Neural cell (in vitro differentiated cells): Measurements from ENCODE around the gene ITGB5. TPM values are rescaled to one million over a fixed set of nuclear protein-coding genes. Genes with fewer than 3 reads are reported as not detected.

ENCODE experiments used
- H2AFZ ChIP-seq: fragments of 200-600, 300-800 bp; sonication (generic), shearing (Covaris generic); 2 replicates; pipeline ENCODE4 v1.6.0; 2014; ENCODE audit warnings: low read depth, mild to moderate bottlenecking, antibody characterized with exemption, low read length, moderate library complexity
- H3F3A ChIP-seq: fragments of 200-600 bp; shearing (Covaris generic); 2 replicates; pipeline ENCODE4 v1.6.1; 2016; ENCODE audit warnings: mild to moderate bottlenecking, moderate library complexity, mixed read lengths, antibody characterized with exemption, low read length; ENCODE audit not compliant: insufficient read depth, poor library complexity, severe bottlenecking
- H3K27ac ChIP-seq: fragments of 200-600, 300-800 bp; sonication (generic), shearing (Covaris generic); 2 replicates; pipeline ENCODE4 v1.5.1; 2014; ENCODE audit warnings: mild to moderate bottlenecking, low read length, moderate library complexity
- H3K27me3 ChIP-seq: fragments of 300-800, 200-600 bp; sonication (generic), shearing (Covaris generic); 2 replicates; pipeline ENCODE4 v1.6.0; 2014; ENCODE audit warnings: mild to moderate bottlenecking, low read depth, low read length, moderate library complexity; ENCODE audit not compliant: insufficient read depth
- H3K36me3 ChIP-seq: fragments of 300-800, 200-600 bp; sonication (generic), shearing (Covaris generic); 2 replicates; pipeline ENCODE4 v1.5.1; 2014; ENCODE audit warnings: mild to moderate bottlenecking, antibody characterized with exemption, low read length, moderate library complexity; ENCODE audit not compliant: insufficient read depth
- H3K4me2 ChIP-seq: fragments of 300-800, 200-600 bp; sonication (generic), shearing (Covaris generic); 2 replicates; pipeline ENCODE4 v1.6.0; 2014; ENCODE audit warnings: mild to moderate bottlenecking, low read length
- H3K4me3 ChIP-seq: fragments of 300-800, 200-600 bp; sonication (generic), shearing (Covaris generic); 2 replicates; pipeline ENCODE4 v1.5.1; 2014; ENCODE audit warnings: mild to moderate bottlenecking, low read length, moderate library complexity
- H3K79me2 ChIP-seq: fragments of 200-600 bp; shearing (Covaris generic); replicated peaks from 2 replicates; pipeline ENCODE4 v1.6.0; 2014; ENCODE audit warnings: mild to moderate bottlenecking, low read length, moderate library complexity; ENCODE audit not compliant: insufficient read depth
- H3K9ac ChIP-seq: fragments of 300-800, 200-600 bp; sonication (generic), shearing (Covaris generic); 2 replicates; pipeline ENCODE4 v1.6.1; 2016; ENCODE audit warnings: mild to moderate bottlenecking, low read length, mixed read lengths
- H3K9me2 ChIP-seq: fragments of 200-600 bp; shearing (Covaris generic); 2 replicates; pipeline ENCODE4 v1.6.1; 2016; ENCODE audit warnings: mild to moderate bottlenecking, low read length, mixed read lengths; ENCODE audit not compliant: insufficient read depth
- H3K9me3 ChIP-seq: fragments of 200-600, 300-800 bp; sonication (generic), shearing (Covaris generic); 2 replicates; pipeline ENCODE4 v1.6.1; 2016; ENCODE audit warnings: mild to moderate bottlenecking, mixed run types, low read length, moderate library complexity, mixed read lengths
- H4K20me1 ChIP-seq: fragments of 200-600 bp; shearing (Covaris generic); 2 replicates; pipeline ENCODE4 v1.6.1; 2016; ENCODE audit warnings: mild to moderate bottlenecking, mixed run types; ENCODE audit not compliant: insufficient read depth
- CTCF ChIP-seq: fragments of 450-650 bp; IDR thresholded peaks from 2 replicates; pipeline ENCODE4 v1.5.1; 2014; ENCODE audit warnings: antibody characterized with exemption, mild to moderate bottlenecking, moderate library complexity; ENCODE audit not compliant: poor library complexity, severe bottlenecking
- EP300 ChIP-seq: fragments of 450-650 bp; conservative IDR thresholded peaks from 2 replicates; pipeline ENCODE4 v1.6.1; 2014; ENCODE audit warnings: antibody characterized with exemption, mild to moderate bottlenecking, moderate library complexity; ENCODE audit not compliant: poor library complexity, severe bottlenecking
- EZH2 ChIP-seq: fragments of 200-600, 300-800 bp; shearing (Covaris generic), sonication (generic); IDR thresholded peaks from 2 replicates; pipeline ENCODE4 v1.6.1; 2014; ENCODE audit warnings: antibody characterized with exemption, low read length, borderline replicate concordance, mild to moderate bottlenecking; ENCODE audit not compliant: insufficient read depth, poor library complexity, severe bottlenecking
- MXI1 ChIP-seq: fragments of 450-650 bp; conservative IDR thresholded peaks from 2 replicates; pipeline ENCODE4 v1.6.1; 2014; ENCODE audit warnings: antibody characterized with exemption, mild to moderate bottlenecking; ENCODE audit not compliant: poor library complexity, severe bottlenecking
- POLR2AphosphoS5 ChIP-seq: IDR thresholded peaks from 2 replicates; pipeline ENCODE4 v1.6.1; 2012
- RAD21 ChIP-seq: fragments of 450-650 bp; conservative IDR thresholded peaks from 2 replicates; pipeline ENCODE4 v1.6.1; 2014; ENCODE audit warnings: antibody characterized with exemption, mild to moderate bottlenecking, moderate library complexity
- REST ChIP-seq: IDR thresholded peaks from 2 replicates; pipeline ENCODE4 v1.6.1; 2012; ENCODE audit warnings: borderline replicate concordance
- SMC3 ChIP-seq: fragments of 450-650 bp; conservative IDR thresholded peaks from 2 replicates; pipeline ENCODE4 v1.6.1; 2014; ENCODE audit warnings: antibody characterized with exemption, mild to moderate bottlenecking, moderate library complexity; ENCODE audit not compliant: poor library complexity
- TAF1 ChIP-seq: IDR thresholded peaks from 2 replicates; pipeline ENCODE4 v1.6.1; 2012; ENCODE audit warnings: low read depth
- polyA plus RNA-seq: library from polyadenylated mRNA; depleted of rRNA; stranded (reverse); fragments of >200 nt; gene quantifications from 2 replicates; pipeline ENCODE4 v1.2.3, GENCODE V29; 2014

Gene ITGB5
- polyA plus RNA-seq, 1 donor from 2014 or later: 1.2 TPM

GRCh38 chr3:124838963-124839362 is 48.2 kb downstream of the ITGB5 start:
- TF ChIP-seq TAF1: no peak
- TF ChIP-seq POLR2AphosphoS5: no peak
- TF ChIP-seq EZH2: no peak
- no peak for TF ChIP-seq RAD21
- no peak for TF ChIP-seq SMC3
- TF ChIP-seq REST: no peak
- no peak for TF ChIP-seq CTCF
- Histone ChIP-seq H2AFZ (no peak overlapping the region), H3K9ac (no peak overlapping the region), H3K4me3 (no peak overlapping the region), H4K20me1 (no peaks in the 10 kb centered on the region), H3K27ac (no peak overlapping the region), H3K4me2 (no peak overlapping the region), H3K9me2 (no peaks in the 10 kb centered on the region), H3K36me3 (no peaks in the 10 kb centered on the region), H3K27me3 (no peaks in the 10 kb centered on the region), H3K9me3 (no peaks in the 10 kb centered on the region), H3F3A (no peaks in the 10 kb centered on the region), H3K79me2 (no peaks in the 10 kb centered on the region)

GRCh38 chr3:124837730-124838186 is 49.4 kb downstream of the ITGB5 start:
- Histone ChIP-seq H3K9me3 (no peaks in the 10 kb centered on the region), H3K27ac (no peak overlapping the region), H3K4me3 (no peak overlapping the region), H2AFZ (no peak overlapping the region), H3F3A (no peaks in the 10 kb centered on the region), H3K27me3 (no peaks in the 10 kb centered on the region), H3K9ac (no peak overlapping the region), H4K20me1 (no peaks in the 10 kb centered on the region), H3K9me2 (no peaks in the 10 kb centered on the region), H3K36me3 (no peaks in the 10 kb centered on the region), H3K4me2 (no peak overlapping the region), H3K79me2 (no peaks in the 10 kb centered on the region)
- no peak for TF ChIP-seq CTCF
- no peak for TF ChIP-seq EP300
- TF ChIP-seq REST: no peak
- TF ChIP-seq EZH2: no peak
- TF ChIP-seq RAD21: no peak
- no peak for TF ChIP-seq SMC3
- TF ChIP-seq MXI1: no peak
- no peak for TF ChIP-seq POLR2AphosphoS5
- TF ChIP-seq TAF1: no peak
